GM12878 (cell line): Measurements from ENCODE around the gene IL16. TPM values are rescaled to one million over a fixed set of nuclear protein-coding genes. Genes with fewer than 3 reads are reported as not detected.

Source experiments
- ATAC-seq: fragments of 200-7000 bp; cut with Tn5 transposase; 3 replicates; pipeline ENCODE4 v1.9.1; 2020; ENCODE audit warnings: mild to moderate bottlenecking, moderate library complexity
- BruUV-seq: library from RNA; stranded (reverse); fragments of 400-500 nt; replicated peaks from 2 replicates; lab custom pipeline; 2021; lab: Mats Ljungman, UMichigan
- CTCF ChIA-PET: fragments of 300-600 bp; sonication (Branson Sonifier 250); formaldehyde crosslinking; extraction: SDS; loops from one replicate; lab custom pipeline; 2021; ENCODE audit warnings: inconsistent platforms; lab: Yijun Ruan, JAX
- POLR2A ChIA-PET: fragments of 350-600 bp; formaldehyde crosslinking; extraction: SDS; loops from one replicate; lab custom pipeline; 2021; ENCODE audit warnings: inconsistent platforms; lab: Charles Lee
- RAD21 ChIA-PET: fragments of 300-600 bp; sonication (Branson Sonifier 250); formaldehyde crosslinking; loops from one replicate; lab custom pipeline; 2023; ENCODE audit warnings: antibody characterized with exemption; ENCODE audit not compliant: unreplicated experiment; lab: Charles Lee
- SMC1A ChIA-PET: fragments of 300-600 bp; sonication (Branson Sonifier 250); formaldehyde crosslinking; loops from one replicate; lab custom pipeline; 2023; ENCODE audit not compliant: unreplicated experiment, uncharacterized antibody; lab: Charles Lee
- DNase-seq: peaks from one replicate; pipeline ENCODE4 v3.0.0-alpha.2; 2011; ENCODE audit warnings: low read depth, low spot score
- FAIRE-seq: peaks from 3 replicates; lab custom pipeline; 2011; peaks lifted over from hg19 to GRCh38; lab: Jason Lieb, UNC
- H2AFZ ChIP-seq: 2 replicates; pipeline ENCODE4 v1.6.0; 2011; ENCODE audit warnings: low read depth, low read length, control low read depth; ENCODE audit not compliant: control insufficient read depth
- H3K27ac ChIP-seq: 2 replicates; pipeline ENCODE4 v1.5.1; 2011; ENCODE audit warnings: control low read depth; ENCODE audit not compliant: control insufficient read depth, insufficient read depth
- H3K27me3 ChIP-seq, 2 experiments: replicated peaks in 1 of 2; 2 replicates each; pipeline versions ENCODE4 v1.6.0 to v1.6.1; 2011; ENCODE audit warnings: low read length in 1 of 2; ENCODE audit not compliant: control insufficient read depth in 2 of 2, insufficient read depth in 2 of 2
- H3K36me3 ChIP-seq, 2 experiments: 2 replicates each; pipeline ENCODE4 v1.5.1; 2011; ENCODE audit warnings: low read length in 1 of 2; ENCODE audit not compliant: control insufficient read depth in 2 of 2, insufficient read depth in 2 of 2
- H3K4me1 ChIP-seq: 2 replicates; pipeline ENCODE4 v1.6.1; 2011; ENCODE audit warnings: mild to moderate bottlenecking, low read length, moderate library complexity, mixed read lengths; ENCODE audit not compliant: control insufficient read depth, insufficient read depth
- H3K4me2 ChIP-seq: 2 replicates; pipeline ENCODE4 v1.6.0; 2011; ENCODE audit warnings: control low read depth; ENCODE audit not compliant: control insufficient read depth, insufficient read depth
- H3K4me3 ChIP-seq: fragments of 200-600 bp; sonication (generic); 2 replicates; pipeline ENCODE4 v1.5.1; 2016
- H3K79me2 ChIP-seq: 2 replicates; pipeline ENCODE4 v1.6.0; 2011; ENCODE audit warnings: low read length; ENCODE audit not compliant: control insufficient read depth, insufficient read depth
- H3K9ac ChIP-seq: 2 replicates; pipeline ENCODE4 v1.8.0; 2011; ENCODE audit warnings: low read length, control low read depth, mixed read lengths; ENCODE audit not compliant: control insufficient read depth, insufficient read depth
- H3K9me3 ChIP-seq: replicated peaks from 3 replicates; pipeline ENCODE4 v1.5.1; 2011; ENCODE audit warnings: mild to moderate bottlenecking, low read length; ENCODE audit not compliant: control insufficient read depth, insufficient read depth
- H4K20me1 ChIP-seq: 2 replicates; pipeline ENCODE4 v1.6.0; 2011; ENCODE audit not compliant: control insufficient read depth, insufficient read depth
- DPF2 ChIP-seq: fragments of 450-650 bp; IDR thresholded peaks from 2 replicates; pipeline ENCODE4 v1.6.1; 2017; ENCODE audit warnings: mild to moderate bottlenecking
- NRF1 ChIP-seq: conservative IDR thresholded peaks from 2 replicates; pipeline ENCODE4 v1.6.1; 2011; ENCODE audit warnings: mild to moderate bottlenecking, low read depth, low read length, improper control_type of control experiment
- POLR2AphosphoS5 ChIP-seq: IDR thresholded peaks from 2 replicates; pipeline ENCODE4 v1.6.1; 2011; ENCODE audit warnings: mild to moderate bottlenecking, low read length, inconsistent platforms
- TARDBP ChIP-seq: IDR thresholded peaks from 2 replicates; pipeline ENCODE4 v1.6.1; 2016; ENCODE audit warnings: borderline replicate concordance
- WGBS: methylation state at CpG from one replicate; pipeline ENCODE4 v1.1.6; 2016; ENCODE audit warnings: low lambda C conversion rate; ENCODE audit not compliant: insufficient replicate concordance, insufficient coverage; ENCODE audit errors: missing lambda C conversion rate; 5-methylcytosine and 5-hydroxymethylcytosine counted together
- in situ Hi-C: fragments of 300-500 bp; cut with MboI; formaldehyde crosslinking; loops from 9 replicates; pipeline ENCODE4 v1.14.3; 2018; ENCODE audit warnings: mixed read lengths
- intact Hi-C: fragments of 100-400 bp; cut with micrococcal nuclease; formaldehyde crosslinking; loops from one replicate; pipeline ENCODE4 v1.14.2; 2022; ENCODE audit not compliant: unreplicated experiment
- polyA plus RNA-seq, 11 experiments: library from polyadenylated mRNA; depleted of rRNA in 4 of 11; unstranded in 6 of 11; stranded (reverse) in 5 of 11; fragments of >200 nt; fragmentation: Nextera tagmentation in 4 of 11; fragmentation: Illumina TruSeq in 1 of 11; extraction: Ambion mirVana in 4 of 11; extraction: Trizol in 1 of 11; gene quantifications; 1 replicate in 1 of 11; 2 replicates in 10 of 11; pipeline versions ENCODE4 v1.2.1 to v1.2.3, GENCODE V29; 2011 to 2016; ENCODE audit warnings: inconsistent platforms in 2 of 11, missing spikeins in 2 of 11, low read depth in 1 of 11
- total RNA-seq, 4 experiments: library from RNA; depleted of rRNA in 3 of 4; stranded (reverse); fragments of >200 nt in 3 of 4; fragmentation: Illumina TruSeq in 1 of 4; extraction: Trizol in 1 of 4; gene quantifications; 2 replicates each; pipeline versions ENCODE4 v1.2.1 to v1.2.3, GENCODE V29; 2013 to 2021
- TF ChIP-seq, protein P1 (sequence below): fragments of 450-650 bp; IDR thresholded peaks from 2 replicates; pipeline ENCODE4 v1.6.1; 2017; ENCODE audit warnings: mild to moderate bottlenecking, moderate library complexity

The IL16 gene
- total and polyA plus RNA-seq, 10 of the 15 experiments (the other 5 are each of a cell fraction or from before 2014, with no cell fraction given), result 21.7 to 206 (median 44.5) TPM

GRCh38 chr15:81264072-81264857, 67.6 kb downstream of the IL16 start:
- ATAC-seq, result no peak
- SMC1A ChIA-PET, result interaction anchor here (0.5 to 5.3 kb wide), 7 partner anchors 11 to 290 kb away, joined by 3 to 89 read pairs (median 7); no protein-coding TSS in a partner anchor
- WGBS, result 75% methylated on average over 6 of the region's 6 CpGs
- H3K36me3 ChIP-seq, result no peaks in the 10 kb centered on the region
- RAD21 ChIA-PET, result interaction anchor here (1.5 to 5.4 kb wide), 3 partner anchors 109 to 289 kb away, joined by 3 to 130 read pairs (median 118); no protein-coding TSS in a partner anchor
- intact Hi-C loops, result no loop called here
- no TSS peak for BruUV-seq
- no peak overlapping the region for H2AFZ ChIP-seq
- FAIRE-seq, result no peak
- no peaks in the 10 kb centered on the region for H3K79me2 ChIP-seq
- H3K27ac ChIP-seq, result no peak overlapping the region
- H3K9ac ChIP-seq, result no peak overlapping the region
- CTCF ChIA-PET, result interaction anchor here (0.6 to 9.1 kb wide), 7 partner anchors 72 to 488 kb away, joined by 4 to 438 read pairs (median 29); no protein-coding TSS in a partner anchor
- no peak overlapping the region for H3K4me3 ChIP-seq
- no peak for TF ChIP-seq POLR2AphosphoS5
- TF ChIP-seq DPF2, result no peak
- TF ChIP-seq, protein P1, sequence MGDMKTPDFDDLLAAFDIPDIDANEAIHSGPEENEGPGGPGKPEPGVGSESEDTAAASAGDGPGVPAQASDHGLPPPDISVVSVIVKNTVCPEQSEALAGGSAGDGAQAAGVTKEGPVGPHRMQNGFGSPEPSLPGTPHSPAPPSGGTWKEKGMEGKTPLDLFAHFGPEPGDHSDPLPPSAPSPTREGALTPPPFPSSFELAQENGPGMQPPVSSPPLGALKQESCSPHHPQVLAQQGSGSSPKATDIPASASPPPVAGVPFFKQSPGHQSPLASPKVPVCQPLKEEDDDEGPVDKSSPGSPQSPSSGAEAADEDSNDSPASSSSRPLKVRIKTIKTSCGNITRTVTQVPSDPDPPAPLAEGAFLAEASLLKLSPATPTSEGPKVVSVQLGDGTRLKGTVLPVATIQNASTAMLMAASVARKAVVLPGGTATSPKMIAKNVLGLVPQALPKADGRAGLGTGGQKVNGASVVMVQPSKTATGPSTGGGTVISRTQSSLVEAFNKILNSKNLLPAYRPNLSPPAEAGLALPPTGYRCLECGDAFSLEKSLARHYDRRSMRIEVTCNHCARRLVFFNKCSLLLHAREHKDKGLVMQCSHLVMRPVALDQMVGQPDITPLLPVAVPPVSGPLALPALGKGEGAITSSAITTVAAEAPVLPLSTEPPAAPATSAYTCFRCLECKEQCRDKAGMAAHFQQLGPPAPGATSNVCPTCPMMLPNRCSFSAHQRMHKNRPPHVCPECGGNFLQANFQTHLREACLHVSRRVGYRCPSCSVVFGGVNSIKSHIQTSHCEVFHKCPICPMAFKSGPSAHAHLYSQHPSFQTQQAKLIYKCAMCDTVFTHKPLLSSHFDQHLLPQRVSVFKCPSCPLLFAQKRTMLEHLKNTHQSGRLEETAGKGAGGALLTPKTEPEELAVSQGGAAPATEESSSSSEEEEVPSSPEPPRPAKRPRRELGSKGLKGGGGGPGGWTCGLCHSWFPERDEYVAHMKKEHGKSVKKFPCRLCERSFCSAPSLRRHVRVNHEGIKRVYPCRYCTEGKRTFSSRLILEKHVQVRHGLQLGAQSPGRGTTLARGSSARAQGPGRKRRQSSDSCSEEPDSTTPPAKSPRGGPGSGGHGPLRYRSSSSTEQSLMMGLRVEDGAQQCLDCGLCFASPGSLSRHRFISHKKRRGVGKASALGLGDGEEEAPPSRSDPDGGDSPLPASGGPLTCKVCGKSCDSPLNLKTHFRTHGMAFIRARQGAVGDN, result no peak
- no peak for TF ChIP-seq TARDBP
- TF ChIP-seq NRF1, result no peak
- TF ChIP-seq, all 136 proteins: peak for 0
- DNase-seq, result no peak
- in situ Hi-C loops, result loop anchor here (10.0 kb wide), 1 partner anchor 809 kb away; no protein-coding TSS in a partner anchor
- POLR2A ChIA-PET, result no interaction called here
- Histone ChIP-seq H3K9me3 (no peaks in the 10 kb centered on the region), H3K27me3 (no peaks in the 10 kb centered on the region; a peak in 1 of 4 replicates), H3K4me1 (peaks cover 18% of the 10 kb centered on the region), H3K4me2 (no peak overlapping the region), H4K20me1 (no peaks in the 10 kb centered on the region)
